HCT116 (cell line): Measurements from ENCODE around the gene ACKR1. TPM values are rescaled to one million over a fixed set of nuclear protein-coding genes. Genes with fewer than 3 reads are reported as not detected.

Source experiments
- ATAC-seq: fragments of 200-7000 bp; cut with Tn5 transposase; 2 replicates; pipeline ENCODE4 v1.9.1; 2020; ENCODE audit warnings: mild to moderate bottlenecking, moderate library complexity
- BruUV-seq: library from RNA; stranded (reverse); fragments of 400-500 nt; replicated peaks from 2 replicates; lab custom pipeline; 2021; lab: Mats Ljungman, UMichigan
- CTCF ChIA-PET: fragments of 300-600 bp; sonication (Branson Sonifier 250); formaldehyde crosslinking; loops from one replicate; lab custom pipeline; 2021; ENCODE audit warnings: antibody characterized with exemption; lab: Charles Lee
- POLR2A ChIA-PET: fragments of 300-600, 350-600 bp; sonication (Branson Sonifier 250); formaldehyde crosslinking; loops from one replicate; lab custom pipeline; 2021; ENCODE audit warnings: antibody characterized with exemption; lab: Charles Lee
- RAD21 ChIA-PET, 2 experiments: fragments of 300-600 bp; sonication (Branson Sonifier 250); formaldehyde crosslinking; loops; one replicate each; lab custom pipeline; 2023; ENCODE audit warnings: low total read pairs in 2 of 2; ENCODE audit not compliant: uncharacterized antibody in 2 of 2, unreplicated experiment in 2 of 2, low non-redundant PET in 1 of 2; lab: Charles Lee
- DNase-seq: peaks from one replicate; pipeline ENCODE4 v3.0.0-alpha.2; 2010; ENCODE audit warnings: low read depth, low spot score
- H2AFZ ChIP-seq: fragments of 200-600 bp; shearing (Covaris generic), sonication (generic); 2 replicates; pipeline ENCODE4 v1.6.1; 2017; ENCODE audit warnings: low read depth, mixed run types, mixed read lengths, antibody characterized with exemption, low read length; ENCODE audit not compliant: poor library complexity, severe bottlenecking
- H3K27ac ChIP-seq: 2 replicates; pipeline ENCODE4 v1.5.1; 2012; ENCODE audit warnings: low read depth, low read length
- H3K27me3 ChIP-seq: fragments of 200-600 bp; sonication (generic); 2 replicates; pipeline ENCODE4 v1.6.1; 2016; ENCODE audit warnings: mixed run types, low read length, mixed read lengths; ENCODE audit not compliant: insufficient read depth
- H3K36me3 ChIP-seq, 2 experiments: fragments of 200-500 bp in 1 of 2; fragments of 200-600 bp in 1 of 2; sonication (Bioruptor generic) in 1 of 2; sonication (generic) in 1 of 2; 2 replicates each; pipeline versions ENCODE4 v1.5.1 to v1.6.1; 2014 to 2016; ENCODE audit warnings: low read length in 2 of 2, inconsistent platforms in 1 of 2, mixed read lengths in 1 of 2, mixed run types in 1 of 2; ENCODE audit not compliant: insufficient read depth in 2 of 2, control insufficient read depth in 1 of 2
- H3K4me1 ChIP-seq, 2 experiments: fragments of 200-600 bp in 1 of 2; sonication (generic) in 1 of 2; 2 replicates each; pipeline versions ENCODE4 v1.5.1 to v1.6.1; 2012 to 2017; ENCODE audit warnings: low read length in 2 of 2, inconsistent platforms in 1 of 2, mild to moderate bottlenecking in 1 of 2, mixed read lengths in 1 of 2, mixed run types in 1 of 2, moderate library complexity in 1 of 2; ENCODE audit not compliant: insufficient read depth in 2 of 2, control insufficient read depth in 1 of 2
- H3K4me2 ChIP-seq: fragments of 200-600 bp; sonication (generic); 2 replicates; pipeline ENCODE4 v1.6.1; 2017; ENCODE audit warnings: mixed run types, low read length, mixed read lengths
- H3K4me3 ChIP-seq, 2 experiments: fragments of 200-600 bp in 1 of 2; sonication (generic) in 1 of 2; replicated peaks in 1 of 2; 2 replicates each; pipeline ENCODE4 v1.5.1; 2011 to 2016; ENCODE audit warnings: low read length in 2 of 2, control low read depth in 1 of 2, low read depth in 1 of 2, mild to moderate bottlenecking in 1 of 2, mixed read lengths in 1 of 2, mixed run types in 1 of 2
- H3K79me2 ChIP-seq: fragments of 200-600 bp; sonication (generic); 2 replicates; pipeline ENCODE4 v1.6.1; 2017; ENCODE audit warnings: mild to moderate bottlenecking, mixed run types, low read length, moderate library complexity, mixed read lengths; ENCODE audit not compliant: insufficient read depth
- H3K9ac ChIP-seq: fragments of 200-600 bp; sonication (generic); 2 replicates; pipeline ENCODE4 v1.6.1; 2016; ENCODE audit warnings: low read length, mixed read lengths
- H3K9me2 ChIP-seq: fragments of 200-600 bp; sonication (generic), shearing (Covaris generic); 2 replicates; pipeline ENCODE4 v1.6.1; 2017; ENCODE audit warnings: mixed run types, mild to moderate bottlenecking, moderate library complexity; ENCODE audit not compliant: insufficient read depth
- H3K9me3 ChIP-seq, 2 experiments: fragments of 200-500 bp in 1 of 2; fragments of 200-600 bp in 1 of 2; sonication (Bioruptor generic) in 1 of 2; sonication (generic) in 1 of 2; 2 replicates each; pipeline ENCODE4 v1.6.1; 2014 to 2017; ENCODE audit warnings: low read length in 2 of 2, mixed read lengths in 2 of 2, inconsistent platforms in 1 of 2, low read depth in 1 of 2, mild to moderate bottlenecking in 1 of 2, mixed run types in 1 of 2, moderate library complexity in 1 of 2; ENCODE audit not compliant: control insufficient read depth in 1 of 2, insufficient read depth in 1 of 2
- H4K20me1 ChIP-seq: fragments of 200-600 bp; sonication (generic), shearing (Covaris generic); 2 replicates; pipeline ENCODE4 v1.6.1; 2017; ENCODE audit warnings: mixed run types, mild to moderate bottlenecking, moderate library complexity; ENCODE audit not compliant: insufficient read depth
- CBX3 ChIP-seq: IDR thresholded peaks from 2 replicates; pipeline ENCODE4 v1.6.1; 2012; ENCODE audit warnings: low read depth
- ELF1 ChIP-seq: IDR thresholded peaks from 2 replicates; pipeline ENCODE4 v1.6.1; 2012; ENCODE audit warnings: low read depth, borderline replicate concordance
- EZH2phosphoT487 ChIP-seq: fragments of 200-600 bp; IDR thresholded peaks from 2 replicates; pipeline ENCODE4 v1.6.1; 2018; ENCODE audit warnings: antibody characterized with exemption, borderline replicate concordance
- FOSL1 ChIP-seq: IDR thresholded peaks from 2 replicates; pipeline ENCODE4 v1.6.1; 2012; ENCODE audit warnings: low read depth
- POLR2A ChIP-seq: IDR thresholded peaks from 2 replicates; pipeline ENCODE4 v1.7.0; 2011; ENCODE audit warnings: borderline replicate concordance; ENCODE audit not compliant: insufficient read depth, insufficient read length; ENCODE audit errors: extremely low read depth
- SIN3A ChIP-seq: IDR thresholded peaks from 2 replicates; pipeline ENCODE4 v1.6.1; 2012; ENCODE audit warnings: low read depth
- SRF ChIP-seq: IDR thresholded peaks from 2 replicates; pipeline ENCODE4 v1.6.1; 2012; ENCODE audit warnings: low read depth
- TCF7L2 ChIP-seq: IDR thresholded peaks from 2 replicates; pipeline ENCODE4 v1.7.0; 2011; ENCODE audit warnings: borderline replicate concordance, inconsistent platforms; ENCODE audit not compliant: insufficient read depth, insufficient read length; ENCODE audit errors: extremely low read depth
- YY1 ChIP-seq: IDR thresholded peaks from 2 replicates; pipeline ENCODE4 v1.6.1; 2011; ENCODE audit warnings: low read length, low read depth, moderate library complexity, mild to moderate bottlenecking; ENCODE audit not compliant: insufficient replicate concordance; ENCODE audit errors: extremely low read depth
- intact Hi-C: fragments of 100-400 bp; cut with micrococcal nuclease; formaldehyde crosslinking; loops from 2 replicates; pipeline ENCODE4 v1.10.0; 2022
- total RNA-seq: library from RNA; stranded (reverse); gene quantifications from one replicate; pipeline ENCODE4 v1.2.1, GENCODE V29; 2021; ENCODE audit not compliant: unreplicated experiment
- TF ChIP-seq, protein P1 (sequence below): IDR thresholded peaks from 2 replicates; pipeline ENCODE4 v1.6.1; 2012
- TF ChIP-seq, protein P2 (sequence below): IDR thresholded peaks from 2 replicates; pipeline ENCODE4 v1.6.1; 2012; ENCODE audit warnings: low read depth
- TF ChIP-seq, protein P3 (sequence below): IDR thresholded peaks from 2 replicates; pipeline ENCODE4 v1.6.1; 2011; ENCODE audit warnings: mild to moderate bottlenecking, low read length, moderate library complexity; ENCODE audit not compliant: insufficient replicate concordance; ENCODE audit errors: extremely low read depth
- TF ChIP-seq, protein P4 (sequence below), 3 experiments: fragments of 200-600 bp in 1 of 3; sonication (generic) in 1 of 3; IDR thresholded peaks in 2 of 3; conservative IDR thresholded peaks in 1 of 3; 2 replicates each; pipeline ENCODE4 v1.5.1; 2012 to 2017; ENCODE audit warnings: low read depth in 2 of 3, low read length in 2 of 3, antibody characterized with exemption in 1 of 3, borderline replicate concordance in 1 of 3, control low read depth in 1 of 3, mild to moderate bottlenecking in 1 of 3, mixed read lengths in 1 of 3, mixed run types in 1 of 3, moderate library complexity in 1 of 3; ENCODE audit not compliant: insufficient read depth in 1 of 3

The ACKR1 gene
- total RNA-seq, 1 experiment from 2014 or later, result not detected

DNA sequence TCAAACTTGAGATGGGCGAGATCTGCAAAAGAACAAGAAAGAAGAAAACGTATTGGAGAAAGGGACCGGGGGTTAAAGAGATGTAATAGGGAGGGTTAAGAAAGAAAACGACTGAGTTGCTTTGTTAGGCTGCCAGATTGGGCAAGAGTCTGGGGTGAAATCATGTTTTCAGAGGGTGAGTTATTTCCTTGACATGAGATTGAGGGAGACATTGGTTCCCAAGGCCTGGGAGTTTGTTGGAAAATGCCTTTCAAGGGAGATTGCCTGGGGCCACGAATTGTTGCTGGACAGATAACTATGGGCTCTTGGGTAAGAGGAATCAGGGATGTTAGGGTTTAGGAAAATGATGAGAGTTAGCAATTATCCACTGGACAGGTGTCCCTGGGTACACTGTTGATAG lies 34.0 kb upstream of the ACKR1 start:
- no peak for DNase-seq
- RAD21 ChIA-PET, result no interaction called here

DNA sequence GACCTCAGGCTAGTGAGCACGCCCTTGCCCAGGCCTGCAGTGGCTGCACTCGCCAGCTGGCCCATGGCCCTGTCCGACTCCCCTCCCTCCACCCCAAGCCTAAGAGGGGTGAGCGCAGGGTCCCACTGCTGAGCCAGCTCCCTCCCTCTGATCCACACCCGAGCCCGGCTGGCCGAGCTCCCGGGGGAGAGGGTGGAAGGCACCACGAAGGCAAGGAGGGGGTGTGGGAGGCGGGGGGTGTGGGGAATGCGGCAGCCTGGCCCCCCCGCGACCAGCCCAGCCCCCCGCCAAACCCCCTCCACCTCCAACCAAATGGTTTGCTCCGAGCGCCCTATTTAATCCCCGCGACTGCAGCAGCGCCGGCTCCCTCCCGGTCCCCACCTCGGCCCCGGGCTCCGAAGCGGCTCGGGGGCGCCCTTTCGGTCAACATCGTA lies 33.4 kb upstream of the ACKR1 start, which contains the start of gene CADM3:
CADM3 (plus strand) TSS at position 362 of the 434 bp plus-strand sequence. CDS start 151 bp downstream, outside the sequence.
- no peak for ATAC-seq
- TF ChIP-seq POLR2A (no peak), YY1 (no peak), TCF7L2 (no peak), SRF (no peak), SIN3A (no peak), EZH2phosphoT487 (no peak), ELF1 (no peak), FOSL1 (no peak)
- TF ChIP-seq, protein P1, sequence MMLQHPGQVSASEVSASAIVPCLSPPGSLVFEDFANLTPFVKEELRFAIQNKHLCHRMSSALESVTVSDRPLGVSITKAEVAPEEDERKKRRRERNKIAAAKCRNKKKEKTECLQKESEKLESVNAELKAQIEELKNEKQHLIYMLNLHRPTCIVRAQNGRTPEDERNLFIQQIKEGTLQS, result no peak
- TF ChIP-seq, protein P2, sequence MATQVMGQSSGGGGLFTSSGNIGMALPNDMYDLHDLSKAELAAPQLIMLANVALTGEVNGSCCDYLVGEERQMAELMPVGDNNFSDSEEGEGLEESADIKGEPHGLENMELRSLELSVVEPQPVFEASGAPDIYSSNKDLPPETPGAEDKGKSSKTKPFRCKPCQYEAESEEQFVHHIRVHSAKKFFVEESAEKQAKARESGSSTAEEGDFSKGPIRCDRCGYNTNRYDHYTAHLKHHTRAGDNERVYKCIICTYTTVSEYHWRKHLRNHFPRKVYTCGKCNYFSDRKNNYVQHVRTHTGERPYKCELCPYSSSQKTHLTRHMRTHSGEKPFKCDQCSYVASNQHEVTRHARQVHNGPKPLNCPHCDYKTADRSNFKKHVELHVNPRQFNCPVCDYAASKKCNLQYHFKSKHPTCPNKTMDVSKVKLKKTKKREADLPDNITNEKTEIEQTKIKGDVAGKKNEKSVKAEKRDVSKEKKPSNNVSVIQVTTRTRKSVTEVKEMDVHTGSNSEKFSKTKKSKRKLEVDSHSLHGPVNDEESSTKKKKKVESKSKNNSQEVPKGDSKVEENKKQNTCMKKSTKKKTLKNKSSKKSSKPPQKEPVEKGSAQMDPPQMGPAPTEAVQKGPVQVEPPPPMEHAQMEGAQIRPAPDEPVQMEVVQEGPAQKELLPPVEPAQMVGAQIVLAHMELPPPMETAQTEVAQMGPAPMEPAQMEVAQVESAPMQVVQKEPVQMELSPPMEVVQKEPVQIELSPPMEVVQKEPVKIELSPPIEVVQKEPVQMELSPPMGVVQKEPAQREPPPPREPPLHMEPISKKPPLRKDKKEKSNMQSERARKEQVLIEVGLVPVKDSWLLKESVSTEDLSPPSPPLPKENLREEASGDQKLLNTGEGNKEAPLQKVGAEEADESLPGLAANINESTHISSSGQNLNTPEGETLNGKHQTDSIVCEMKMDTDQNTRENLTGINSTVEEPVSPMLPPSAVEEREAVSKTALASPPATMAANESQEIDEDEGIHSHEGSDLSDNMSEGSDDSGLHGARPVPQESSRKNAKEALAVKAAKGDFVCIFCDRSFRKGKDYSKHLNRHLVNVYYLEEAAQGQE, result no peak
- TF ChIP-seq, protein P3, sequence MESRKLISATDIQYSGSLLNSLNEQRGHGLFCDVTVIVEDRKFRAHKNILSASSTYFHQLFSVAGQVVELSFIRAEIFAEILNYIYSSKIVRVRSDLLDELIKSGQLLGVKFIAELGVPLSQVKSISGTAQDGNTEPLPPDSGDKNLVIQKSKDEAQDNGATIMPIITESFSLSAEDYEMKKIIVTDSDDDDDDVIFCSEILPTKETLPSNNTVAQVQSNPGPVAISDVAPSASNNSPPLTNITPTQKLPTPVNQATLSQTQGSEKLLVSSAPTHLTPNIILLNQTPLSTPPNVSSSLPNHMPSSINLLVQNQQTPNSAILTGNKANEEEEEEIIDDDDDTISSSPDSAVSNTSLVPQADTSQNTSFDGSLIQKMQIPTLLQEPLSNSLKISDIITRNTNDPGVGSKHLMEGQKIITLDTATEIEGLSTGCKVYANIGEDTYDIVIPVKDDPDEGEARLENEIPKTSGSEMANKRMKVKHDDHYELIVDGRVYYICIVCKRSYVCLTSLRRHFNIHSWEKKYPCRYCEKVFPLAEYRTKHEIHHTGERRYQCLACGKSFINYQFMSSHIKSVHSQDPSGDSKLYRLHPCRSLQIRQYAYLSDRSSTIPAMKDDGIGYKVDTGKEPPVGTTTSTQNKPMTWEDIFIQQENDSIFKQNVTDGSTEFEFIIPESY, result no peak
- TF ChIP-seq, protein P4, sequence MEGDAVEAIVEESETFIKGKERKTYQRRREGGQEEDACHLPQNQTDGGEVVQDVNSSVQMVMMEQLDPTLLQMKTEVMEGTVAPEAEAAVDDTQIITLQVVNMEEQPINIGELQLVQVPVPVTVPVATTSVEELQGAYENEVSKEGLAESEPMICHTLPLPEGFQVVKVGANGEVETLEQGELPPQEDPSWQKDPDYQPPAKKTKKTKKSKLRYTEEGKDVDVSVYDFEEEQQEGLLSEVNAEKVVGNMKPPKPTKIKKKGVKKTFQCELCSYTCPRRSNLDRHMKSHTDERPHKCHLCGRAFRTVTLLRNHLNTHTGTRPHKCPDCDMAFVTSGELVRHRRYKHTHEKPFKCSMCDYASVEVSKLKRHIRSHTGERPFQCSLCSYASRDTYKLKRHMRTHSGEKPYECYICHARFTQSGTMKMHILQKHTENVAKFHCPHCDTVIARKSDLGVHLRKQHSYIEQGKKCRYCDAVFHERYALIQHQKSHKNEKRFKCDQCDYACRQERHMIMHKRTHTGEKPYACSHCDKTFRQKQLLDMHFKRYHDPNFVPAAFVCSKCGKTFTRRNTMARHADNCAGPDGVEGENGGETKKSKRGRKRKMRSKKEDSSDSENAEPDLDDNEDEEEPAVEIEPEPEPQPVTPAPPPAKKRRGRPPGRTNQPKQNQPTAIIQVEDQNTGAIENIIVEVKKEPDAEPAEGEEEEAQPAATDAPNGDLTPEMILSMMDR (IDR thresholded peaks at IDR 0.05 in 2 of 3, conservative IDR thresholded peaks at IDR 0.05 in 1 of 3; ENCODE audit: borderline replicate concordance in 1 of 3, insufficient read depth in 1 of 3, low read depth in 2 of 3, low read length in 2 of 3), result no peak

More for the DNA sequence above, 34.0 kb upstream of the ACKR1 start:
- Histone ChIP-seq H3K9me2 (no peaks in the 10 kb centered on the region), H3K4me3 (no peak overlapping the region), H3K27me3 (peaks cover 46% of the 10 kb centered on the region), H3K9ac (no peak overlapping the region), H3K27ac (no peak overlapping the region), H2AFZ (no peak overlapping the region), H3K79me2 (no peaks in the 10 kb centered on the region), H3K4me2 (no peak overlapping the region), H3K36me3 (no peaks in the 10 kb centered on the region), H3K4me1 (no peaks in the 10 kb centered on the region), H4K20me1 (no peaks in the 10 kb centered on the region), H3K9me3 (no peaks in the 10 kb centered on the region)
- no TSS peak for BruUV-seq
- ChIA-PET POLR2A (no interaction called here), CTCF (no interaction called here)
- ATAC-seq, result no peak
- TF ChIP-seq CBX3, result no peak
- intact Hi-C loops, result no loop called here

More for the DNA sequence above, 33.4 kb upstream of the ACKR1 start, which contains the start of gene CADM3:
- Histone ChIP-seq H3K27ac (no peak within 1 kb of the TSS), H3K27me3 (peaks cover 42% of the 10 kb centered on the region), H2AFZ (no peak within 1 kb of the TSS), H3K4me2 (no peak within 1 kb of the TSS), H3K9ac (no peak within 1 kb of the TSS), H3K9me2 (no peaks in the 10 kb centered on the region), H3K4me3 (no peak within 1 kb of the TSS), H3K4me1 (no peaks in the 10 kb centered on the region), H4K20me1 (no peaks in the 10 kb centered on the region), H3K9me3 (no peaks in the 10 kb centered on the region), H3K36me3 (no peaks in the 10 kb centered on the region), H3K79me2 (no peaks in the 10 kb centered on the region)
- BruUV-seq, result no TSS peak
- POLR2A ChIA-PET, result no interaction called here
- CTCF ChIA-PET, result no interaction called here
- no peak for DNase-seq
- RAD21 ChIA-PET, result no interaction called here
- intact Hi-C loops, result no loop called here
